Adipocyte (in vitro differentiated cells): Measurements from ENCODE around the gene PRKCB.
"Not testable (repeated sequence)": the region's sequence is repeated elsewhere in the genome, so short reads cannot be mapped to it uniquely, and the experiment has no call there.

Experiments used
- DNase-seq: peaks from one replicate; pipeline ENCODE4 v3.0.0-alpha.2; 2015; ENCODE audit warnings: low read depth
- H3K27me3 ChIP-seq: replicated peaks from 2 replicates; pipeline ENCODE4 v1.7.0; 2013; ENCODE audit warnings: mild to moderate bottlenecking, low read length, moderate library complexity; ENCODE audit not compliant: control insufficient read depth, insufficient read depth
- H3K36me3 ChIP-seq: 2 replicates; pipeline ENCODE4 v1.7.0; 2013; ENCODE audit warnings: low read length, mild to moderate bottlenecking, moderate library complexity; ENCODE audit not compliant: control insufficient read depth, insufficient read depth, severe bottlenecking
- H3K4me1 ChIP-seq: 2 replicates; pipeline ENCODE4 v1.7.0; 2013; ENCODE audit warnings: mild to moderate bottlenecking, low read length, moderate library complexity; ENCODE audit not compliant: control insufficient read depth, insufficient read depth
- H3K4me3 ChIP-seq: 2 replicates; pipeline ENCODE4 v1.7.0; 2013; ENCODE audit warnings: mild to moderate bottlenecking, low read length, moderate library complexity
- H3K9ac ChIP-seq: 2 replicates; pipeline ENCODE4 v1.7.0; 2013; ENCODE audit warnings: mild to moderate bottlenecking, low read length, moderate library complexity
- H3K9me3 ChIP-seq: 2 replicates; pipeline ENCODE4 v1.7.0; 2013; ENCODE audit warnings: mild to moderate bottlenecking, low read length, moderate library complexity; ENCODE audit not compliant: control insufficient read depth

PRKCB gene

GRCh38 chr16:24149102-24149501, 313.3 kb downstream of the PRKCB start:
- no peaks in the 10 kb centered on the region for H3K27me3 ChIP-seq
- H3K36me3 ChIP-seq, result no peaks in the 10 kb centered on the region
- H3K9me3 ChIP-seq, result no peaks in the 10 kb centered on the region
- no peak overlapping the region for H3K4me3 ChIP-seq
- no peaks in the 10 kb centered on the region for H3K4me1 ChIP-seq
- no peak for DNase-seq
- H3K9ac ChIP-seq, result no peak overlapping the region

- no peak overlapping the region for H3K9ac ChIP-seq
- DNase-seq, result no peak
- no peaks in the 10 kb centered on the region for H3K36me3 ChIP-seq
- H3K4me3 ChIP-seq, result no peak overlapping the region
- no peaks in the 10 kb centered on the region for H3K27me3 ChIP-seq
- no peaks in the 10 kb centered on the region for H3K4me1 ChIP-seq
- H3K9me3 ChIP-seq, result no peaks in the 10 kb centered on the region
Observed at GRCh38 chr16:24150282-24150681, 314.5 kb downstream of the PRKCB start.

GRCh38 chr16:24151482-24151939, 315.7 kb downstream of the PRKCB start:
- no peak overlapping the region for H3K9ac ChIP-seq
- no peaks in the 10 kb centered on the region for H3K27me3 ChIP-seq
- no peaks in the 10 kb centered on the region for H3K36me3 ChIP-seq
- no peak for DNase-seq
- no peak overlapping the region for H3K4me3 ChIP-seq
- H3K4me1 ChIP-seq, result no peaks in the 10 kb centered on the region
- no peaks in the 10 kb centered on the region for H3K9me3 ChIP-seq

GRCh38 chr16:24152048-24152447, 316.3 kb downstream of the PRKCB start:
- H3K9ac ChIP-seq, H3K4me1 ChIP-seq, H3K36me3 ChIP-seq, H3K4me3 ChIP-seq, H3K27me3 ChIP-seq, DNase-seq, H3K9me3 ChIP-seq: not testable (repeated sequence)

GRCh38 chr16:24152826-24153225, 317.0 kb downstream of the PRKCB start:
- no peak overlapping the region for H3K9ac ChIP-seq
- no peak overlapping the region for H3K4me3 ChIP-seq
- DNase-seq, result no peak
- no peaks in the 10 kb centered on the region for H3K27me3 ChIP-seq
- H3K9me3 ChIP-seq, result no peaks in the 10 kb centered on the region
- H3K36me3 ChIP-seq, result no peaks in the 10 kb centered on the region
- no peaks in the 10 kb centered on the region for H3K4me1 ChIP-seq

- DNase-seq, result no peak
- Histone ChIP-seq H3K27me3 (no peaks in the 10 kb centered on the region), H3K9ac (no peak overlapping the region), H3K4me3 (no peak overlapping the region), H3K9me3 (no peaks in the 10 kb centered on the region), H3K4me1 (no peaks in the 10 kb centered on the region), H3K36me3 (no peaks in the 10 kb centered on the region)
Observed at GRCh38 chr16:24156777-24157176, 321.0 kb downstream of the PRKCB start.

- no peaks in the 10 kb centered on the region for H3K9me3 ChIP-seq
- H3K36me3 ChIP-seq, result no peaks in the 10 kb centered on the region
- DNase-seq, result no peak
- H3K4me1 ChIP-seq, result no peaks in the 10 kb centered on the region
- no peak overlapping the region for H3K9ac ChIP-seq
- H3K27me3 ChIP-seq, result no peaks in the 10 kb centered on the region
- no peak overlapping the region for H3K4me3 ChIP-seq
Observed at GRCh38 chr16:24163935-24164334, 328.2 kb downstream of the PRKCB start.

GRCh38 chr16:24164416-24164815, 328.6 kb downstream of the PRKCB start:
- Histone ChIP-seq H3K27me3 (no peaks in the 10 kb centered on the region), H3K4me1 (no peaks in the 10 kb centered on the region)
- DNase-seq, result no peak

GRCh38 chr16:24165273-24165672, 329.5 kb downstream of the PRKCB start:
- H3K9ac ChIP-seq, result no peak overlapping the region
- H3K27me3 ChIP-seq, result no peaks in the 10 kb centered on the region
- DNase-seq, result no peak
- H3K4me3 ChIP-seq, result no peak overlapping the region
- no peaks in the 10 kb centered on the region for H3K36me3 ChIP-seq
- H3K4me1 ChIP-seq, result no peaks in the 10 kb centered on the region
- no peaks in the 10 kb centered on the region for H3K9me3 ChIP-seq

More at GRCh38 chr16:24164416-24164815, 328.6 kb downstream of the PRKCB start:
- no peak overlapping the region for H3K4me3 ChIP-seq
- no peaks in the 10 kb centered on the region for H3K36me3 ChIP-seq
- H3K9ac ChIP-seq, result no peak overlapping the region
- no peaks in the 10 kb centered on the region for H3K9me3 ChIP-seq

- Histone ChIP-seq H3K4me3 (no peak overlapping the region), H3K9ac (no peak overlapping the region), H3K4me1 (no peaks in the 10 kb centered on the region), H3K27me3 (no peaks in the 10 kb centered on the region), H3K9me3 (no peaks in the 10 kb centered on the region), H3K36me3 (no peaks in the 10 kb centered on the region)
- DNase-seq, result no peak
Observed at GRCh38 chr16:24166661-24167528, 331.1 kb downstream of the PRKCB start.

GRCh38 chr16:24168856-24169255, 333.1 kb downstream of the PRKCB start:
- Histone ChIP-seq H3K9ac (no peak overlapping the region), H3K27me3 (no peaks in the 10 kb centered on the region), H3K4me3 (no peak overlapping the region), H3K36me3 (no peaks in the 10 kb centered on the region), H3K4me1 (no peaks in the 10 kb centered on the region), H3K9me3 (no peaks in the 10 kb centered on the region)
- no peak for DNase-seq

- Histone ChIP-seq H3K4me1 (no peaks in the 10 kb centered on the region), H3K36me3 (no peaks in the 10 kb centered on the region), H3K27me3 (no peaks in the 10 kb centered on the region), H3K9me3 (no peaks in the 10 kb centered on the region), H3K9ac (no peak overlapping the region), H3K4me3 (no peak overlapping the region)
- DNase-seq, result no peak
Observed at GRCh38 chr16:24170407-24170806, 334.6 kb downstream of the PRKCB start.
